ENCODE results near the gene TNFRSF18.
"Not testable (repeated sequence)": the region's sequence is repeated elsewhere in the genome, so short reads cannot be mapped to it uniquely, and the experiment has no call there.

TNFRSF18 gene

DNA sequence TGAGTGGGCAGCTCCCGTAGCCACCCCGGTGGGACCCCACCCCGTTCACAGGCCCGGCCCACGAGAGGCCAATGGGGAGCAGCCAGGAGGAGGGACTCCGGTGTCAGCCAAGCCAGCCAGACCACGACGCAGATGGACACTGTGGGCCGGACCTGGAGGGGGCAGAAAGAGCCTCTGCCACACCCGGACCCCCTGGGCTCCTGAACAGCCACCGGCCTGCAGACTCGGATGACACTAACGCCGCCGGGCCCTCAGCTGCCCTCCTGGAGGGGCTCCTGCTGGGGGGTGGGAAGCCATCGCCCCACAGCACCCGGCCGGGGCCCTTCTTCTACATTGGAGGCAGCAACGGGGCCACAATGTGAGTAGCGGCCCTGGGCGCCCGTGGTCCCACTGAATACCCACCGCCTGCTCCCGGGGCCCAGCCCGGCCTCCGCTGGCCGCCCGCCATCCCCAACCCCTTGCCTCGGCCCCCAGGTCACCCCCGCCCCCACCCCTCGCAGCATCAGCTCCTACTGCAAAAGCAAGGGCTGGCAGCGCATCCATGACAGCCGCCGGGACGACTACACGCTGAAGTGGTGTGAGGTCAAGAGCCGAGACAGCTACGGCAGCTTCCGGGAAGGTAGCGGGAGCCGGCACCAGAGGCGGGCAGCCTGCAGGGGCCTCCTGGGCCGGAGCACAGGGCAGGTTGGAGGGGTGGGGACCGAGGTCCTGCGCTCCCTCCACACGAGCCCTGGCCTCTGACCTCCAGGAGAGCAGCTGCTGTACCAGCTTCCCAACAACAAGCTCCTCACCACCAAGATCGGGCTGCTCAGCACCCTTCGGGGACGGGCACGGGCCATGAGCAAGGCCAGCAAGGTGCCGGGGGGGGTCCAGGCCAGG is 26.2 kb downstream of the TNFRSF18 start:
- FAIRE-seq (no peak), DNase-seq (ENCODE audit: insufficient read length, low spot score) (no peak)

DNA sequence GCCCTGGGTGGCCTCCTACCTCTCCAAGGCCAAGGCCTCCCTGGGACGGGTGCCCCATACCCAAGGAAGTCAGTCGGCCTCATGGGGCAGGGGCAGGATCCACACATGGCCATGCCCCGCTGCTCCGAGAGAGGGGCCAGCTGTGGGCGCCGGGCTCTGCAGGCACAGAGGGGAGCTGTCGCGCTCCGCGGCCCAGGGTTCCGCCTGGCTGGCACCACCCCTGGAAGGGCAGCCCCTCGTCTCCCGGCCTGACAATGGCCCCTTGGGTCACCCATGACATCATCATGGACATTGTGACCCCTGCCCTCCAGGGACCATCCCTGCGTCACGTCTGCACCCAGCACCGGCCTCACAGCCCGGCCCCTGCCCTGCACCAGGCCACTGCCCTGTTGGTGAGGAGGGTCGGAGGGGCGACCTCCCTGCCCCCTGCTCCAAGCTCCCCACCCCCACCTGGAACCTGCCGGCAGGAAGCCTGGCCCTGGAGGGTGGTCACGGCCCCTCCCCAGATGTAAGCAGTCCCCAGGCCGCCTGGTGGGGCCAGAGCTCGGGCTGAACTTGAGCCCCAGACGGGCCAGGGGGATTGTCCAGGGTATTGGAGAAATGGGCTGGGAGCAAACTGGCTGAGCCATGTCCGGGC is 26.9 kb downstream of the TNFRSF18 start:
- DNase-seq (ENCODE audit: insufficient read length, low spot score) (no peak), FAIRE-seq (no peak)

DNA sequence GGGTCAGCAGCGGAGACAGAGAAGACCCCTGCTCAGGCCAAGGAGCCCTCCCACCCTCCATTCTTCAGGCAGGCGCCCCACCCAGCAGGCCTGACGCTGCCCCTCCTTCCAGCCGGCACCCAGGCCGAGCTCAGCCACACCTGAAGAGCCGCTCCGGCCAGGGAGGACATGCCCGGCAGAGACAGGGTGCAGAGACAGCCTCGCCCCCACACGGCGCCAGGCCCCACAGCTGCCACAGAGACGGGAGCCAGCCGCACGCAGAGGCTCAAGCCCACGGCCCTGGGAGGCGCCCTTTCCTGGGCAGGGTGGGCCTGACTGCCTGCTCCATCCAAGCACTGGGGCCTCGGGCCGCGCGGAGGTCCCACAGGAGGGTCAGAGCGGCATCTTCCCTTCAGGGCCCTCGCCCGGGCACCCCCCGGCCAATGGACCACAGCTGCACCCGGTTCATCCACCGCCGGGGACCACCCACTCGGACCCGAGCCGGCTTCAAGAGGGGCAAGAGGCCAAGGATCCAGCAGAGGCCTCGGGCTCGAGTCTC is 27.5 kb downstream of the TNFRSF18 start:
- no peak for FAIRE-seq
- no peak for DNase-seq (ENCODE audit: insufficient read length, low spot score)

DNA sequence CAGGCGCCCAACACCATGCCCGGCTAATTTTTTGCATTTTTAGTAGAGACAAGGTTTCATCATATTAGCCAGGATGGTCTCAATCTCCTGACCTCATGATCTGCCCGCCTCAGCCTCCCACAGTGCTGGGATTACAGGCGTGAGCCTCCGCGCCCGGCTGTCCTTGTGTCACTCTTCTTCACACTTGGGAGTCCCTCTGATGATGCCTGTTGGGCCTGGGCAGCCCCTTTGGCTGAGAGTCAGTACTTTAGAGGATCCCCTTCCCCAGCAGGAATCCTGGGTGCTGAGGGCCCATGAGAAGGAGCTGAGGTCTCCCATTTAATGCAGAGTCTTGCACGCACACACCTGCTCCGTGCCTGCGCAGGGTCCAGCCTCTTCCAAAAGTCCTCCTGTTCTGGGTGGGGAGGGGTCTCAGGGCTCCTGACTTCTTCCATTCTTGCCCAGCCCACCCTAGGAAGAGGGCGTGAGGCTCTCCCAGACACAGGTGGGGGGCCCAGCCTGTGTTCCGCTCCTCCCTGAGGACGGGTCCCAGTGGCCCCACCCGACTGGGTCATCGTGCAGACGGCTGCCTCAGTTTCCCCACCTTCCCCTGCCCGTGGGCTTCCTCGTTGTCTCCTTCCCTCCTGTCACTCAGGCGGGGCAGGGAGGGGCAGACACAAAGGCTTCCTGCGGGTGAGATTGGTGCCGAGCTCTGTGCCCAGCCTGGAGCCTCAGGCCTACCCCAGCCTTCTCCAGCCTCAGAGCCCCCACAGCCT is 28.8 kb downstream of the TNFRSF18 start:
- FAIRE-seq: no peak
- DNase-seq (ENCODE audit: insufficient read length, low spot score): no peak

DNA sequence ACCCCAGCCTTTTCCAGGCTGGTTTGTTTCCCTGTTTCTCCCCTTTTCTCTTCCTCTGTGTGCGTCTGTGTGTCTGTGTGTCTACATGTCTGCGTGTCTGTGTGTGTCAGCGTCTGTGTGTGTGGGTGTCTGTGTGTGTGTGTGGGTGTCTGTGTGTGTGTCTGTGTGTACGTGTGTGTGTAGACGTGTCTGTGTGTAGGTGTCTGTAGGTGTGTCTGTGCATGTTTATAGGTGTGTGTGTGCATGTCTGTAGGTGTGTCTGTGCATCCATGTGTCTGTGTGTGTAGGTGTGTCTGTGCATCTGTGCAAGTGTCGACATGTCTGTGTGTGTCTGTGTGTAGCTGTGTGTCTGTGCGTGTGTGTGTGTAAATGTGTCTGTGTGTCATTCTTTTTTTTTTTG is 29.5 kb downstream of the TNFRSF18 start:
- peak; percentile 93 for FAIRE-seq
- DNase-seq (ENCODE audit: insufficient read length, low spot score): no peak

DNA sequence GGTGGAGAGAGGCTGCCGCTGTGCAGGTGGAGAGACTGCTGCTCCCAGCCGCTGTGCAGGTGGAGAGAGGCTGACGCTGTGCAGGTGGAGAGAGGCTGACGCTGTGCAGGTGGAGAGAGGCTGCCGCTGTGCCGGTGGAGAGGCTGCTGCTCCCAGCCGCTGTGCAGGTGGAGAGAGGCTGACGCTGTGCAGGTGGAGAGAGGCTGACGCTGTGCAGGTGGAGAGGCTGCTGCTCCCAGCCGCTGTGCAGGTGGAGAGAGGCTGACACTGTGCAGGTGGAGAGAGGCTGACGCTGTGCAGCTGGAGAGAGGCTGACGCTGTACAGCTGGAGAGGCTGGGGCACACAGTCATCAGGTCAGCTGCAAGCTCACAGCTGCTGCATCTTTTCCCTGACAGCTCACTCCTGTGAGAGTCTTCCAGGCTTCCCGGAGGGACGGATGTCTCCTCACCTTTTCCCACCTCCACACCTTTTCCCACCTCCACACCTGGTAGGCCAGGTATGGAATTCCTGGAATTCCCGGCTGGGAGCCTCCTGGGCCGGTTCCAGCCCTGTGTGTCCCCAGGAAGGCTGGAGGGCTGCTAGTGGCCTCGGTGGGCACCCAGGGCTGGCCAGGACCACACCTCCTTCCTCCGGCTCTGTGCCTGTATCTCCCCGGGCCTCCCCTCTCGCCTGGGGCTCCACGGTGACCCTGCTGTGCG is 30.2 kb downstream of the TNFRSF18 start:
- DNase-seq (ENCODE audit: insufficient read length, low spot score); FAIRE-seq: not testable (repeated sequence)

DNA sequence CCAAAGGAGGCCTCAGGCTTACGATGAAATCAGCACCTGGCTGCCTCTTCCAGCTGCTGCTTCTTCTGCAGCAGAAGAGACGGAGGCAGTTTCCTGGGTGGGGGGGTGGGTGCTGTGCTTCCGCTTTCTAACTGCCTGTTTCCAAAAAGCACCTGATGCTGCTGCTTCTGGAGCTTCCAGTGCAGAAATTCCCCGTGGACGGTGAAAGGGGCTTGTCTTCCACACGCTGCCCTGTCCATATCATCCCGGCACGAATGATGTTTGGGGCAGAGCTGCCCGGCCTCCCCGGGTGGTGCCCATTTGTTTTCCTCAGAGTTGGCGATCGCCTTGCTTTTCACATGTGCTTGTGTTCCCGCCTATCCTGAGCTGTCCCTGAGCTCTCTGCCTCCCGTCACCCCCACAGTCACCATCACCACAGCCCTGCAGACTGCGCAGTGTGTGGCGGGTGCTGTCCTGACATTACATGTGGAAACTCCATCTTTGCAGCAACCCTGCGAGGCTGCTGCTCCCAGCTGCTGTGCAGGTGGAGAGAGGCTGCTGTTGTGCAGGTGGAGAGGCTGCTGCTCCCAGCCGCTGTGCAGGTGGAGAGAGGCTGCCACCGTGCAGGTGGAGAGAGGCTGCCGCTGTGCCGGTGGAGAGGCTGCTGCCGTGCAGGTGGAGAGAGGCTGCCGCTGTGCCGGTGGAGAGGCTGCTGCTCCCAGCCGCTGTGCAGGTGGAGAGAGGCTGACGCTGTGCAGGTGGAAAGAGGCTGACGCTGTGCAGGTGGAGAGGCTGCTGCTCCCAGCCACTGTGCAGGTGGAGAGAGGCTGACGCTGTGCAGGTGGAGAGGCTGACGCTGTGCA is 30.9 kb downstream of the TNFRSF18 start:
- FAIRE-seq: no peak
- DNase-seq (ENCODE audit: insufficient read length, low spot score): no peak

DNA sequence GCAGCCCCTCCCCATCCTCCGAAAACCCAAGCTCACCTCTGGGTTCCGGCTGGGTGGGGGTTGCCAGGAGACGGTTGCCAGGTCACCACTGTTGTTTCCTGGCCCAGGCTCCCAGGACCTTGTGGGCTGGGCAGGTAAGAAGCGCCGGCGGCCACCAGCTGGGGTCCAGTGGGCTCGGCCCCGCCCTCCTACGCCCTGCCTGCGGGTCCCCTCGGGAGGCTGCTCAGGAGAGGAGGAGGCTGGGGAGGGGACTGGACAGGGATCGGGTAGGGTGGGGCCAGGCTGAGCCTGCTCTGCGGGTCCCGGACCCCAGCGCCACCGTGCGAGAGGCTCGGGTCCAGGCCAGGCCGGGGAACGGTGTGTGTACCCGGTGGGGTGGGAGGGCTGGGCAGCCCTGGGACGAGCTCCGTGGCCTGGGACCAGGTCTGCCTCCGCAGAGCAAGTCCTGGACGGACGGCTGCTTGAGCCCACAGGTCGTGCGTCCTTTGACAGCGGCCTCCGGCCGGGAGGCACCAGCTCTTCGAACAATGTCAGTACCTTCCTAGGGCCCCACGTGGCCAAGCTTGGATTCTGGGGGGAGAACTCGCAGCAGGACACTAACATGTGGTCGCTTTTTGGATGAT is 32.5 kb downstream of the TNFRSF18 start, which contains the start of gene TTLL10:
TTLL10 (plus strand) TSS at position 88 of the 623 bp plus-strand sequence. CDS start 5,336 bp downstream, outside the sequence.
- no peak for FAIRE-seq

DNA sequence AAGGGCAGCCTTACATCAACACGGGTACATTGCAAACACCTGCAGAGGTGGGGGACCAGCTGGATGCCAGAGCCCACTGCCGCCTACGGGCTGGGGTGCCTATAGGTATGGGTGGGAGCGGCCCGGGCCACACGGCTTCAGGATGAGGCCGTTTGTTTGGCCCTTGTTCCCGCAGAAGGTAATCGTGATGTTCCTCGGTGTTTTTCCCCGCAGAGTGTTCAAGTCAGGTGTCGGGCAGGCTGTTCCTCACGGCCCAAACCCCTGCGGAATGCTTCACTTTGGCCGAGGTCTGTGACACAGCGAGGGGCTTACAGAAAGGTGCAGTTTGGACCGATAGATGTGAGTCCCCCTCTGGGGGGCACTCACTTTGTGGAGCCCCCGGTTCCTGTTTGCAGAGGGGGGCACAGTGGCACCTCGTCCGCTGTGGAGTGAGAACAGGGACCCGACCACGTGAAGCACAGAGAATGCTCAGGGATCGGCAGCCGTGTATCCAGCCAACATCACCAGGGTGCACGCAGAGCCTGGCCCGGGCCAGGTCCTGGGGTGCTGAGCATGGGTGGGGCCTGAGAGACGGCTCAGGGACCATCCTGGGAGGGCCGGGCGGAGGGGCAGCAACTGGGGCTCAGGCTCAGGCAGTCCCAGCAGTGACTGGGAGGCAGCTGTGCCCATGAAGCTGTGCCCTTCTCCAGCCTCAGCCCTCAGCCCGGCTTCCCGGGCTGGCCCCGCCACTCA is 33.2 kb downstream of the TNFRSF18 start:
- FAIRE-seq (no peak), DNase-seq (ENCODE audit: insufficient read length, low spot score) (no peak)

More for the DNA sequence above, 32.5 kb downstream of the TNFRSF18 start, which contains the start of gene TTLL10:
- DNase-seq (ENCODE audit: insufficient read length, low spot score): no peak

DNA sequence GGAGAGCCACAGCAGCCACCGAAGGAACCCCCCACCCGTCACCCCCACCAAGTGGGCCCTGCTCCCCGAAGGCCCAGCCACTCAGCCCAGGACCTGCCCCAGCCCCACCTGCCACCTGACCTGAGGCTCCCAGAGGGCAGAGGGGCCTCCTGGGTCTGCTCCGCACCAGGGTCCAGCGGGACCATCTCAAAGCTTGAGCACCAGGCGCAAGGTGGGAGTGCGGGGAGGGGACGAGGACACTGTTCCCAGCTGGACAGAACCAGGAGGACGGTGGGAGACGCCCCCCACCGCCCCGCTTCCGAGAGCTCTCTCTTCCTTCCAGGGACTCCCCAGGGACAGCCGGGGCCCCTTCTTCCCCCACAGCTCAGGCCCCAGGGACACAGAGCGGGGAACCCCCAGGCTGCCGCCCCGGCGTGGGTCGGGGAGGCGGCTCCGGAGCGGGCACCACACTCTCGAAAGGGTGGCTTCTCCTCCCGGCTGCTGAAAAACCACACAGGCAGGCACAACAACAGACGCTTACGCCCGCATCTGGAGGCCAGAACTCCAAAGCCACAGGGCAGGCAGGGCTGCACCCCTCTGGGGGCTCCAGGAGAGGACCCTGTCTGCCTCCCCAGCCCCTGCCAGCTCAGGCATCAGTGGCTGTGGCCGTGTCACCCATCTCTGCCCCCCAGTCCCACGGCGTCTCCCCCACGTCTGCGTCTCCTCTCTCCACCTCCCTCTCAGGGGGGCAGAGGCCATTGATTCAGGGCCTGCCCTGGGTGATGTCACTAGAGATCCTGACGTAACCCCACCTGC is 34.6 kb downstream of the TNFRSF18 start:
- DNase-seq (ENCODE audit: insufficient read length, low spot score): no peak
- no peak for FAIRE-seq

DNA sequence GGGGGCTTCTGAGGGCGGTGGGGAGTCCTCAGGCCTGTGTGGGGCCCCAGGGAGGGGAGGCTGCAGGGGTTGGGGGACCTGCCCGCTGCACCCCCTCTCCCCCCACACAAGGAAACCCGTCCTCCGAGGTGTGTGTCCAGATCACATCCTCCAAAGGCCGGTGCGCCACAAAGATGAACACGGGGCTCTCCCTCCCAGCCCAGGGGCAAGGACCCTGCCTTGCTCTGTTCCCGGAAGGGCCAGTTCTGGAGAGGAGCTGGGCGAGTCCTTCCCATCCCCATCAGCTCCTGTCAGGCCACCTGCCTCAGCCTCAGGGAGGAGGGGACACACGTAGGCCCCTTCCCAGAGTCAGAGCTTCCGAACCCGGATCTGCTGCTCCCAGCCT is 35.2 kb downstream of the TNFRSF18 start:
- no peak for FAIRE-seq
- DNase-seq (ENCODE audit: insufficient read length, low spot score): no peak

DNA sequence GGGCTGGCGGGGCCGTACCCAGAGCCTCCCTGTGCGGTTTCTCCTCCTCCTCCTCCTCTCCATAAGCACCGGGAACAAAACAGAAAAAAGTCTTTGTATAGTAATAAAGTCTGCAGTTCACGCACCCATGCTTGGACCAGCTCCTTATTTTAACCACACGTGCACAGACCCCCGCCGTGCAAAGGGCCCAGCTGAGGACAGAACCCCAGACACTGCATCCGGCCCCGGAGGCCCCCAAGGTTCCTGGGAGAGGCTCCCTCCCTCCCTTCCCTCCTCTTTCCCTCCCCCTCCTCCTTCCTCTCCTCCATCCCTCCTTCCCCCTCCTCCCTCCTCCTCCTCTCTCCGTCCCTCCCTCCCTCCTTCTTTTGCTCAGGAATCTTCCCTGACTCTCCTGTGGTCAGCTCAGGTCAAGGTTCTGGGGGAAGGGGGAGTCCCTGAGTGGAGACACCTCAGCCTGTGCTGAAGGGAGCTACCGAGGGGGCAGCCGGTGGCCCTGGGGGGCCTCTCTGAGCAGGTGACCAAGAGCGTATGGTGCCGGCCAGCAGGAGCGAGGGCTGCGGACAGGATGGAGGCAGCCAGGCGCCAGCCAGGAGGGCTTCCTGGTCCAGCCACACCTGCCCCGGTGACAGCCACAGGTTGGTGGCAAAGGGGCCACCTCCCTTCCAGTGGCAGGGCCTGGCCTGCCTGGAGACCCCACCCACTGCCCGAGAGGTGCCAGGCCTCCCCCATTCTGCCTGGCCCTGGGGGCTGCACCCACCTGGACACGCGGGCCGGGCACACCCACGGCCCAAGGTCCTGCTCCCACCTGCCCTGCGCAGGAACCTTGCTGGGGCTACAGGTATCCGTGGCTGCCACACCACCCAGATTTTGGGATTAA is 35.9 kb downstream of the TNFRSF18 start:
- FAIRE-seq (no peak), DNase-seq (ENCODE audit: insufficient read length, low spot score) (no peak)

DNA sequence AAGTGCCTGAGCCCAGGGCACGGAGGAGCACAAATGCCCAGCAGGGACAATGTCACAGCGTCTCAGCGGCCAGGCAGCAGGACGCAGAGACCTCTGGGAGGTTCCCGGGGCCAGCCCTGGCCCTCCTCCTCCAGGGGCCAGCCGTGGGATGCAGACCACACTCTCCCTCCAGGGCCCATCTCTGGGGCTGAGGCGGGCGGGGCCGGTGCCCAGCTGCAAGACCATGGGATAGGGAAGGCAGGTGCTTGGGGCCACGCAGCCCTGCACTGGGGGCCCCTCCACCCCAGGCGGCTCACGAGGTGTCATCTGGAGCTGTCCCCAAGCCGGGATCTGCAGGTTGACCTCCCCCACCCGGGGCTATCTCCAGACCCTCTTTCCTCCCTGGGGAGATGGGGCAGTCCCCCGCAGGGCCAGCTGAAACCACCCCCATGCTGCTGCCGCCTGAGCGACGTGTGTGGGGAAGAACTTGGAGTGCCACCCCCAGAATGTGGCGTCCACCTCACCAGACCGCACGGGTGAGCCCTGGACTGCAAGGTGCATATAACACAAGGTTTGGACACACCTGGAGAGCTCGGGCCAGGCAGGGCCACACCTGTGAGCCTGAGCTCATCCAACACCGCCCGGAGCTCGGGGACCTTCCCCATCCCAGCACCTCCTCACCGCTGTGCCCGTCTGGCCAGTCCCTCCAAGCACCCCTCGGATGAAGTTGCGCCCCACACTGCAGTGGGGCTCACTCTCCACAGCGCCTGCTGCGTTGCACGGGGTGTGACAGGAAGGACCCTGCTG is 36.8 kb downstream of the TNFRSF18 start:
- FAIRE-seq: no peak
- DNase-seq (ENCODE audit: insufficient read length, low spot score): no peak

DNA sequence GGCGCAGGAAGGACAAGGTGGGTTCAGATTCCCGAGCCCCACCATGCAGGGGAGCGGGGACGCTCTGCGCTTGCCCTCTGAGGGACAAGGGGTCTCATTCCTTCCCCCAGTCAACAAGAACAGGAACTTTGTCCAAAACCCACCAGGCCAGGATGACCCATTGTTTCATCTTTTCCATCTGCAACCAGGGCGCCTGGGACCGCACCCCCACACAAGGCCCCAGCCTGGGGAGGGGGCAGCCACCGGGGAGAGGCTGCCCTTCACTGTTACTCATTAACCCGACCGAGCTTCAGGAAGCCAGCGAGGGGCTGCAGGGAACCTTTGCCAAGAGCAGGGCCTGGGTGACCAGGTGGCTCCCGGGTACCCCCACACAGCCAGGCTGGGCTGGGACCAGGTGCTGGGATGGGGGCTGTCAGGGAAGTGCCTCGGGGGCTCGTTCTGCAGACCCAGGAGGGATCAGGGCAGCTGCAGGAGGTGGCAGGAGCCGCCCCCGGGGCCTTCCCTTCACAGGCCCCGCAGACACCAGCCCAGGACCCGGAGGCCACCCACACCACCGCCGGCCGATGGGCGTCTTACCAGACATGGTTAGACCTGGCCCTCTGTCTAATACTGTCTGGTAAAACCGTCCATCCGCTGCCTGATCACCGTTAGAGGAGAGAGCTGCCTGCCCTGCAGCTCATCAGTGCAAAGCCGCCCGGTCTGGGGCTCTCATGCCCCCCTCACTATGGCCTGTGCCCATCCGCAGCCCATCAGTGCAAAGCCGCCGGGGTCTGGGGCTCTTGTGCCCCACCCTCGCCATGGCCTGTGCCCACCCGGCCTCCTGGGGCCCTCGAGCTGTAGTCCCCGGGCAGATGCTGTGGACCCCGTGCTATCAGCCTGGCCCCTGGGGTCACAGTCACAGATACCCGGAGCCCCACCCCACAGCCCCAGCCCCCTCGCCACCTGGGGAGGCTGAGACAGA is 37.7 kb downstream of the TNFRSF18 start:
- DNase-seq (ENCODE audit: insufficient read length, low spot score): no peak
- FAIRE-seq: no peak

Measured in HTR-8/SVneo (cell line).